ENCODE measurements around the gene RRAS2.

- TF ChIP-seq CHD2 (IDR thresholded peaks at IDR 0.05; ENCODE audit: low read length, partially characterized antibody) = no peak
- no peak for TF ChIP-seq JUND (IDR thresholded peaks at IDR 0.05)
- TF ChIP-seq CTCF (IDR thresholded peaks at IDR 0.05) = no peak
- no peak for TF ChIP-seq MXI1 (IDR thresholded peaks at IDR 0.05; ENCODE audit: low read depth, low read length)
- no peak for TF ChIP-seq POLR2AphosphoS5 (IDR thresholded peaks at IDR 0.05; ENCODE audit: low read depth, low read length)
Observed at GRCh38 chr11:14290422-14290821, 68.6 kb downstream of the RRAS2 start.

Measured in SK-N-SH (cell line).